Measurements from ENCODE around the gene SLC25A4. TPM values are rescaled to one million over a fixed set of nuclear protein-coding genes. Genes with fewer than 3 reads are reported as not detected.
A peak's percentile ranks its signal among the peaks of the same experiment; 100 is the strongest.

SLC25A4 gene
- total RNA-seq, 1 experiment from 2014 or later: 40.2 TPM

DNA sequence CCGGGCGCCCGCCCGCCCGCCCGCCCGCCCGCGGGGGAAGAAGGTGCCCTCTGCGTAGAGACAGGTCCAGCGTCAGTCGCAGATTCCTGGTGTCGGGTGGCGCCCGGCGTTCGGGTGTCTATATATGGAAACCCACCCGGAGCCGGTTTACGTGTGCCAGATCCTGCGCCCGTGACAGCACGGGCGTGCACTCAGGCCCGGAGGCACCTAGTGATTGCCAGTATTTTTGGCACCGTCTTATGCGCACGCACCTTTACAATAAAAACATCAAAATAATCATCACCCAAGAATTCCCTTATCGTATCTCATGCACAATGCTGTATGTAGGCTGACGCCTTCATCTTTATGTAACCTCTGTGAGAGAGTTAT, 519 bp downstream of the SLC25A4 start (continued):
- TF ChIP-seq, protein P1, sequence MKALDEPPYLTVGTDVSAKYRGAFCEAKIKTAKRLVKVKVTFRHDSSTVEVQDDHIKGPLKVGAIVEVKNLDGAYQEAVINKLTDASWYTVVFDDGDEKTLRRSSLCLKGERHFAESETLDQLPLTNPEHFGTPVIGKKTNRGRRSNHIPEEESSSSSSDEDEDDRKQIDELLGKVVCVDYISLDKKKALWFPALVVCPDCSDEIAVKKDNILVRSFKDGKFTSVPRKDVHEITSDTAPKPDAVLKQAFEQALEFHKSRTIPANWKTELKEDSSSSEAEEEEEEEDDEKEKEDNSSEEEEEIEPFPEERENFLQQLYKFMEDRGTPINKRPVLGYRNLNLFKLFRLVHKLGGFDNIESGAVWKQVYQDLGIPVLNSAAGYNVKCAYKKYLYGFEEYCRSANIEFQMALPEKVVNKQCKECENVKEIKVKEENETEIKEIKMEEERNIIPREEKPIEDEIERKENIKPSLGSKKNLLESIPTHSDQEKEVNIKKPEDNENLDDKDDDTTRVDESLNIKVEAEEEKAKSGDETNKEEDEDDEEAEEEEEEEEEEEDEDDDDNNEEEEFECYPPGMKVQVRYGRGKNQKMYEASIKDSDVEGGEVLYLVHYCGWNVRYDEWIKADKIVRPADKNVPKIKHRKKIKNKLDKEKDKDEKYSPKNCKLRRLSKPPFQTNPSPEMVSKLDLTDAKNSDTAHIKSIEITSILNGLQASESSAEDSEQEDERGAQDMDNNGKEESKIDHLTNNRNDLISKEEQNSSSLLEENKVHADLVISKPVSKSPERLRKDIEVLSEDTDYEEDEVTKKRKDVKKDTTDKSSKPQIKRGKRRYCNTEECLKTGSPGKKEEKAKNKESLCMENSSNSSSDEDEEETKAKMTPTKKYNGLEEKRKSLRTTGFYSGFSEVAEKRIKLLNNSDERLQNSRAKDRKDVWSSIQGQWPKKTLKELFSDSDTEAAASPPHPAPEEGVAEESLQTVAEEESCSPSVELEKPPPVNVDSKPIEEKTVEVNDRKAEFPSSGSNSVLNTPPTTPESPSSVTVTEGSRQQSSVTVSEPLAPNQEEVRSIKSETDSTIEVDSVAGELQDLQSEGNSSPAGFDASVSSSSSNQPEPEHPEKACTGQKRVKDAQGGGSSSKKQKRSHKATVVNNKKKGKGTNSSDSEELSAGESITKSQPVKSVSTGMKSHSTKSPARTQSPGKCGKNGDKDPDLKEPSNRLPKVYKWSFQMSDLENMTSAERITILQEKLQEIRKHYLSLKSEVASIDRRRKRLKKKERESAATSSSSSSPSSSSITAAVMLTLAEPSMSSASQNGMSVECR (CRISPR knock-in tag; IDR thresholded peaks at IDR 0.05; ENCODE audit: borderline replicate concordance): no peak
- TF ChIP-seq FOXJ3 (CRISPR knock-in tag; IDR thresholded peaks at IDR 0.05; ENCODE audit: borderline replicate concordance): no peak
- no peak for TF ChIP-seq ZNF232 (CRISPR knock-in tag; IDR thresholded peaks at IDR 0.05)
- TF ChIP-seq, protein P2, sequence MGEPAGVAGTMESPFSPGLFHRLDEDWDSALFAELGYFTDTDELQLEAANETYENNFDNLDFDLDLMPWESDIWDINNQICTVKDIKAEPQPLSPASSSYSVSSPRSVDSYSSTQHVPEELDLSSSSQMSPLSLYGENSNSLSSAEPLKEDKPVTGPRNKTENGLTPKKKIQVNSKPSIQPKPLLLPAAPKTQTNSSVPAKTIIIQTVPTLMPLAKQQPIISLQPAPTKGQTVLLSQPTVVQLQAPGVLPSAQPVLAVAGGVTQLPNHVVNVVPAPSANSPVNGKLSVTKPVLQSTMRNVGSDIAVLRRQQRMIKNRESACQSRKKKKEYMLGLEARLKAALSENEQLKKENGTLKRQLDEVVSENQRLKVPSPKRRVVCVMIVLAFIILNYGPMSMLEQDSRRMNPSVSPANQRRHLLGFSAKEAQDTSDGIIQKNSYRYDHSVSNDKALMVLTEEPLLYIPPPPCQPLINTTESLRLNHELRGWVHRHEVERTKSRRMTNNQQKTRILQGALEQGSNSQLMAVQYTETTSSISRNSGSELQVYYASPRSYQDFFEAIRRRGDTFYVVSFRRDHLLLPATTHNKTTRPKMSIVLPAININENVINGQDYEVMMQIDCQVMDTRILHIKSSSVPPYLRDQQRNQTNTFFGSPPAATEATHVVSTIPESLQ (CRISPR knock-in tag; IDR thresholded peaks at IDR 0.05): no peak
- TF ChIP-seq, protein P3, sequence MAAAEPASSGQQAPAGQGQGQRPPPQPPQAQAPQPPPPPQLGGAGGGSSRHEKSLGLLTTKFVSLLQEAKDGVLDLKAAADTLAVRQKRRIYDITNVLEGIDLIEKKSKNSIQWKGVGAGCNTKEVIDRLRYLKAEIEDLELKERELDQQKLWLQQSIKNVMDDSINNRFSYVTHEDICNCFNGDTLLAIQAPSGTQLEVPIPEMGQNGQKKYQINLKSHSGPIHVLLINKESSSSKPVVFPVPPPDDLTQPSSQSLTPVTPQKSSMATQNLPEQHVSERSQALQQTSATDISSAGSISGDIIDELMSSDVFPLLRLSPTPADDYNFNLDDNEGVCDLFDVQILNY (CRISPR knock-in tag; IDR thresholded peaks at IDR 0.05): no peak
- TF ChIP-seq, protein P4, sequence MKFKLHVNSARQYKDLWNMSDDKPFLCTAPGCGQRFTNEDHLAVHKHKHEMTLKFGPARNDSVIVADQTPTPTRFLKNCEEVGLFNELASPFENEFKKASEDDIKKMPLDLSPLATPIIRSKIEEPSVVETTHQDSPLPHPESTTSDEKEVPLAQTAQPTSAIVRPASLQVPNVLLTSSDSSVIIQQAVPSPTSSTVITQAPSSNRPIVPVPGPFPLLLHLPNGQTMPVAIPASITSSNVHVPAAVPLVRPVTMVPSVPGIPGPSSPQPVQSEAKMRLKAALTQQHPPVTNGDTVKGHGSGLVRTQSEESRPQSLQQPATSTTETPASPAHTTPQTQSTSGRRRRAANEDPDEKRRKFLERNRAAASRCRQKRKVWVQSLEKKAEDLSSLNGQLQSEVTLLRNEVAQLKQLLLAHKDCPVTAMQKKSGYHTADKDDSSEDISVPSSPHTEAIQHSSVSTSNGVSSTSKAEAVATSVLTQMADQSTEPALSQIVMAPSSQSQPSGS (CRISPR knock-in tag; IDR thresholded peaks at IDR 0.05; ENCODE audit: borderline replicate concordance, low read depth): no peak
- no peak for TF ChIP-seq ZNF138 (CRISPR knock-in tag; conservative IDR thresholded peaks at IDR 0.05)
- no peak for TF ChIP-seq CBFB (CRISPR knock-in tag; IDR thresholded peaks at IDR 0.05; ENCODE audit: low read depth)
- no peak for TF ChIP-seq MXD4 (CRISPR knock-in tag; IDR thresholded peaks at IDR 0.05; ENCODE audit: borderline replicate concordance)

DNA sequence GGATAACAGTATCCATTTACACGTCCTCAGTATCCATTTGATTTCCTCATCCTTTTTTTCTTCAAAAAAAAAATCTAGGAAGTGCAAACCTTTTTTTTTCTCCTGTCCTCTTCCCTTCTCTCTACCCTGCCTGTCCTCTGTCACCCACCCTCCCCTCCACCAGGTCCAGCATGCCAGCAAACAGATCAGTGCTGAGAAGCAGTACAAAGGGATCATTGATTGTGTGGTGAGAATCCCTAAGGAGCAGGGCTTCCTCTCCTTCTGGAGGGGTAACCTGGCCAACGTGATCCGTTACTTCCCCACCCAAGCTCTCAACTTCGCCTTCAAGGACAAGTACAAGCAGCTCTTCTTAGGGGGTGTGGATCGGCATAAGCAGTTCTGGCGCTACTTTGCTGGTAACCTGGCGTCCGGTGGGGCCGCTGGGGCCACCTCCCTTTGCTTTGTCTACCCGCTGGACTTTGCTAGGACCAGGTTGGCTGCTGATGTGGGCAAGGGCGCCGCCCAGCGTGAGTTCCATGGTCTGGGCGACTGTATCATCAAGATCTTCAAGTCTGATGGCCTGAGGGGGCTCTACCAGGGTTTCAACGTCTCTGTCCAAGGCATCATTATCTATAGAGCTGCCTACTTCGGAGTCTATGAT, 1.7 kb downstream of the SLC25A4 start:
- Mint-ChIP-seq H3K4me3 (peak overlapping the region; percentile 84), H3K9me3 (no peaks in the 10 kb centered on the region), H3K27ac (no peak overlapping the region), H3K4me1 (peaks cover 33% of the 10 kb centered on the region), H3K27me3 (ENCODE audit: low read depth) (peaks cover 5% of the 10 kb centered on the region; the same call in 1 of the 2 replicates), H3K36me3 (peaks cover 17% of the 10 kb centered on the region)
- DNase-seq (ENCODE audit: low spot score): no peak
- ChIA-PET CTCF (interaction anchor here (1.0 to 1.1 kb wide), 2 partner anchors 10 to 52 kb away, joined by 3 read pairs; no protein-coding TSS in a partner anchor), POLR2A (no interaction called here)
- no peak for ATAC-seq
- TF ChIP-seq, protein P5, sequence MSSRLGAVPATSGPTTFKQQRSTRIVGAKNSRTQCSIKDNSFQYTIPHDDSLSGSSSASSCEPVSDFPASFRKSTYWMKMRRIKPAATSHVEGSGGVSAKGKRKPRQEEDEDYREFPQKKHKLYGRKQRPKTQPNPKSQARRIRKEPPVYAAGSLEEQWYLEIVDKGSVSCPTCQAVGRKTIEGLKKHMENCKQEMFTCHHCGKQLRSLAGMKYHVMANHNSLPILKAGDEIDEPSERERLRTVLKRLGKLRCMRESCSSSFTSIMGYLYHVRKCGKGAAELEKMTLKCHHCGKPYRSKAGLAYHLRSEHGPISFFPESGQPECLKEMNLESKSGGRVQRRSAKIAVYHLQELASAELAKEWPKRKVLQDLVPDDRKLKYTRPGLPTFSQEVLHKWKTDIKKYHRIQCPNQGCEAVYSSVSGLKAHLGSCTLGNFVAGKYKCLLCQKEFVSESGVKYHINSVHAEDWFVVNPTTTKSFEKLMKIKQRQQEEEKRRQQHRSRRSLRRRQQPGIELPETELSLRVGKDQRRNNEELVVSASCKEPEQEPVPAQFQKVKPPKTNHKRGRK (CRISPR knock-in tag; IDR thresholded peaks at IDR 0.05; ENCODE audit: borderline replicate concordance): no peak
- no peak for TF ChIP-seq ZNF671 (CRISPR knock-in tag; IDR thresholded peaks at IDR 0.05)
- TF ChIP-seq, protein P6, sequence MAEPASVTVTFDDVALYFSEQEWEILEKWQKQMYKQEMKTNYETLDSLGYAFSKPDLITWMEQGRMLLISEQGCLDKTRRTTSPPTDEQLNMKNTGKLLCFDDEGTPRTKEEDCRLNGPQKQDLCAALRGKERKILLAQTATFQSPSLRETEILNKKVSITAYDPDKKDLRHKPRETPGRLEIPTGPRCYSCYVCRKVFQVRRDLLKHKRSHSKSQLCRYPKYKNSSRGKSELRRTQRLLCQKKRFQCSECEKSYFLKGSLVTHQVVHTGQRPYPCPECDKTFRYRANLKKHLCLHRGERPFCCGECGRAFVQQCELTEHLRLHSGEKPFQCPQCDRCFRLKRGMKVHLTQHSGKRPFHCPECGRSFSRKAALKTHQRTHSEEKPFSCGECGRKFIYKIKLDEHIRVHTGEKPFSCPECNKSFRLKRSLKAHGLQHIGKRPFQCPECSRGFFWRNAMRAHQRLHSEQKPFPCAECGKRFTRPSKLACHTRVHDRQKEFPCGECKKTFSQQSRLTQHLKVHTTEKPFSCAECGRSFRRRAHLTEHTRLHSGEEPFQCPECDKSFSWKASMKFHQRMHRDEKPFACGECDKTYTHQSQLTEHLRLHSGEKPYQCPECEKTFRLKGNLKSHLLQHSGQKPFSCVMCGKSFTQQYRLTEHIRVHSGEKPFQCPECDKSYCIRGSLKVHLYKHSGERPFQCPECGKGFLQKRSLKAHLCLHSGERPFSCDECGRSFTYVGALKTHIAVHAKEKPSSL (CRISPR knock-in tag; conservative IDR thresholded peaks at IDR 0.05): no peak
- TF ChIP-seq, protein P7, sequence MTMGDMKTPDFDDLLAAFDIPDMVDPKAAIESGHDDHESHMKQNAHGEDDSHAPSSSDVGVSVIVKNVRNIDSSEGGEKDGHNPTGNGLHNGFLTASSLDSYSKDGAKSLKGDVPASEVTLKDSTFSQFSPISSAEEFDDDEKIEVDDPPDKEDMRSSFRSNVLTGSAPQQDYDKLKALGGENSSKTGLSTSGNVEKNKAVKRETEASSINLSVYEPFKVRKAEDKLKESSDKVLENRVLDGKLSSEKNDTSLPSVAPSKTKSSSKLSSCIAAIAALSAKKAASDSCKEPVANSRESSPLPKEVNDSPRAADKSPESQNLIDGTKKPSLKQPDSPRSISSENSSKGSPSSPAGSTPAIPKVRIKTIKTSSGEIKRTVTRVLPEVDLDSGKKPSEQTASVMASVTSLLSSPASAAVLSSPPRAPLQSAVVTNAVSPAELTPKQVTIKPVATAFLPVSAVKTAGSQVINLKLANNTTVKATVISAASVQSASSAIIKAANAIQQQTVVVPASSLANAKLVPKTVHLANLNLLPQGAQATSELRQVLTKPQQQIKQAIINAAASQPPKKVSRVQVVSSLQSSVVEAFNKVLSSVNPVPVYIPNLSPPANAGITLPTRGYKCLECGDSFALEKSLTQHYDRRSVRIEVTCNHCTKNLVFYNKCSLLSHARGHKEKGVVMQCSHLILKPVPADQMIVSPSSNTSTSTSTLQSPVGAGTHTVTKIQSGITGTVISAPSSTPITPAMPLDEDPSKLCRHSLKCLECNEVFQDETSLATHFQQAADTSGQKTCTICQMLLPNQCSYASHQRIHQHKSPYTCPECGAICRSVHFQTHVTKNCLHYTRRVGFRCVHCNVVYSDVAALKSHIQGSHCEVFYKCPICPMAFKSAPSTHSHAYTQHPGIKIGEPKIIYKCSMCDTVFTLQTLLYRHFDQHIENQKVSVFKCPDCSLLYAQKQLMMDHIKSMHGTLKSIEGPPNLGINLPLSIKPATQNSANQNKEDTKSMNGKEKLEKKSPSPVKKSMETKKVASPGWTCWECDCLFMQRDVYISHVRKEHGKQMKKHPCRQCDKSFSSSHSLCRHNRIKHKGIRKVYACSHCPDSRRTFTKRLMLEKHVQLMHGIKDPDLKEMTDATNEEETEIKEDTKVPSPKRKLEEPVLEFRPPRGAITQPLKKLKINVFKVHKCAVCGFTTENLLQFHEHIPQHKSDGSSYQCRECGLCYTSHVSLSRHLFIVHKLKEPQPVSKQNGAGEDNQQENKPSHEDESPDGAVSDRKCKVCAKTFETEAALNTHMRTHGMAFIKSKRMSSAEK (CRISPR knock-in tag; IDR thresholded peaks at IDR 0.05; ENCODE audit: borderline replicate concordance): no peak

Measured in WTC11 (cell line).